Activated CD8-positive, alpha-beta T cell treated with anti-CD3 and anti-CD28 coated beads for 36 hours (primary cell): Measurements from ENCODE around the gene WDR49. TPM values are rescaled to one million over a fixed set of nuclear protein-coding genes. Genes with fewer than 3 reads are reported as not detected.

Source experiments
- ATAC-seq: fragments of 200-7000 bp; cut with Tn5 transposase; one replicate; pipeline ENCODE4 v1.10.0; 2021; ENCODE audit warnings: mild to moderate bottlenecking, moderate library complexity
- CTCF ChIA-PET: fragments of 350-600 bp; sonication (Branson Sonifier 250); formaldehyde crosslinking; loops from one replicate; lab custom pipeline; 2021; ENCODE audit warnings: antibody characterized with exemption; lab: Charles Lee
- POLR2A ChIA-PET: fragments of 350-600 bp; sonication (Branson Sonifier 250); formaldehyde crosslinking; loops from one replicate; lab custom pipeline; 2021; ENCODE audit warnings: antibody characterized with exemption; lab: Charles Lee
- DNase-seq: peaks from one replicate; pipeline ENCODE4 v3.0.0-alpha.2; 2020
- H3K27ac Mint-ChIP-seq: one replicate; pipeline ENCODE4 v1.8.0; 2021; ENCODE audit warnings: mild to moderate bottlenecking, mixed read lengths
- H3K27me3 Mint-ChIP-seq: one replicate; pipeline ENCODE4 v1.8.0; 2021; ENCODE audit warnings: mixed read lengths
- H3K36me3 Mint-ChIP-seq: one replicate; pipeline ENCODE4 v1.8.0; 2021; ENCODE audit warnings: low read depth, mixed read lengths
- H3K4me1 Mint-ChIP-seq: one replicate; pipeline ENCODE4 v1.8.0; 2021; ENCODE audit warnings: low read depth, mixed read lengths
- H3K4me3 Mint-ChIP-seq: one replicate; pipeline ENCODE4 v1.8.0; 2021; ENCODE audit warnings: mild to moderate bottlenecking, moderate library complexity, mixed read lengths
- H3K9me3 Mint-ChIP-seq: one replicate; pipeline ENCODE4 v1.8.0; 2021; ENCODE audit warnings: mixed read lengths
- CTCF ChIP-seq: fragments of 200-600 bp; IDR thresholded peaks from one replicate; pipeline ENCODE4 v1.8.0; 2022; ENCODE audit warnings: antibody characterized with exemption, mild to moderate bottlenecking
- intact Hi-C: fragments of 100-400 bp; cut with micrococcal nuclease; formaldehyde crosslinking; loops from one replicate; pipeline ENCODE4 v1.10.0; 2022
- total RNA-seq, 2 experiments: library from RNA; stranded (reverse); gene quantifications; one replicate each; pipeline ENCODE4 v1.2.3, GENCODE V29; 2021

Gene WDR49
- total RNA-seq, 2 experiments from 2014 or later = 0.29 to 0.36 TPM

DNA sequence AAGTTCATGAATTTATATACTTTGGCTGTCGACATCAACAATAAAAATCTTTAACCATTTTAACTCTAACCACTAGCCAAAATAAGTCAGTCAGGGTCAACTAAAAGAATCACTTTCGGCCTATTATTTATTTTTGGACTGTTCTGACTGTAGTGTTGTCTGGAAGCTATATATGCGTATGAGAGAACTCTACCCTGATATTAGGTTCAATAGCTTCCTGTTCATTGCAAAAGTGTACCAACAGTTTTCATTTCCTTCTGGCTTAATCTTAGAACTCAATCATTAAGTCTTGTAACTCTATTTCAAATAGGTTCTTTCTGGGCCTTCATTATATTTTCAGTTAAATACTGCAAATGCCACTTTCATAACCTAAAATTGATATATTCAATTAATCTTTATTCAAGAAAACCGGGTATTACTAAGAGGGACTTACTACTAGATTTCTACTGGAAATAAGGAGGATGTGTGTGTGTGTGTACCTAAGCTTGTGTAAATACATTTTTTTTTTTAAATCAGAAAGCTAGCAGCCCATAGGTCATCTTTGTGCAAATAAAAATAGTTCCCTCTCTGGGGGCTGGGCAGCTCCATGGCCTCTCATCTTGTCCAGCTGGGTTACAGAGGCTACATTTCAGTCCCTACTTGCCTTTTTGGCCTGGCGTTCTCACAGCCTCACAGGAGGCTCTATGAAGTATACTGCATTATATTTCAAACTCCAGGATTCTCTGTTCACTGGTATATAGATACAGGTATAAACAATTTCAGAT lies 185.7 kb downstream of the WDR49 start:
- DNase-seq = no peak
- Mint-ChIP-seq H3K27ac (no peak overlapping the region), H3K27me3 (no peaks in the 10 kb centered on the region), H3K9me3 (no peaks in the 10 kb centered on the region), H3K4me1 (no peaks in the 10 kb centered on the region), H3K36me3 (no peaks in the 10 kb centered on the region), H3K4me3 (no peak overlapping the region)
- ATAC-seq = no peak
- POLR2A ChIA-PET = no interaction called here
- CTCF ChIA-PET = interaction anchor here (0.6 kb wide), 1 partner anchor 19 kb away, joined by 3 read pairs; no protein-coding TSS in a partner anchor
- TF ChIP-seq CTCF = no peak
- intact Hi-C loops = no loop called here

DNA sequence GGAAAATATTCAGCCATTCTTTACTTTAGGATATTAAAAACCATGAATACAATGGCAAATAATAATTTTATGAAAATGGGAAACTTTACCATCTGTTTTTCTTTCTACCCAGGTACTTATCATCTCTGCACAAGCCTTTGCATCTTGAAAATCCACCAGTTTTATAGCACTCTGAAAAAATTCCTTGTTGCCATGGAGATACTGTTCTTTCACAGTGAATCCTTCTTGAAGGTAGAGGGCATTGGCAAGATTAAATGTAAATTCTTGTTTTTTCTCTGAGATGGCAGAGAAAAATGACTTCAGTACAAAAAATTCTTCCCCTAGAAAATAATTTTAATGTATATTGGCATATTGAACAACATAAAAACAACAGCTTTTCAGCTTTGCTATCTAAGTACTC lies 186.8 kb downstream of the WDR49 start:
- TF ChIP-seq CTCF = no peak
- no peaks in the 10 kb centered on the region for H3K9me3 Mint-ChIP-seq
- H3K4me3 Mint-ChIP-seq = no peak overlapping the region
- ATAC-seq = no peak
- no peaks in the 10 kb centered on the region for H3K27me3 Mint-ChIP-seq
- POLR2A ChIA-PET = no interaction called here
- no peak overlapping the region for H3K27ac Mint-ChIP-seq
- DNase-seq = no peak
- no peaks in the 10 kb centered on the region for H3K36me3 Mint-ChIP-seq
- intact Hi-C loops = no loop called here
- no peaks in the 10 kb centered on the region for H3K4me1 Mint-ChIP-seq
- CTCF ChIA-PET = no interaction called here

- no peaks in the 10 kb centered on the region for H3K27me3 Mint-ChIP-seq
- no peak for TF ChIP-seq CTCF
- H3K4me3 Mint-ChIP-seq = no peak overlapping the region
- ChIA-PET POLR2A (no interaction called here), CTCF (no interaction called here)
- ATAC-seq (no peak), DNase-seq (no peak)
- H3K27ac Mint-ChIP-seq = no peak overlapping the region
- no peaks in the 10 kb centered on the region for H3K4me1 Mint-ChIP-seq
- intact Hi-C loops = no loop called here
- H3K9me3 Mint-ChIP-seq = no peaks in the 10 kb centered on the region
- no peaks in the 10 kb centered on the region for H3K36me3 Mint-ChIP-seq
Measured at GRCh38 chr3:167456157-167456799, 197.5 kb downstream of the WDR49 start.

DNA sequence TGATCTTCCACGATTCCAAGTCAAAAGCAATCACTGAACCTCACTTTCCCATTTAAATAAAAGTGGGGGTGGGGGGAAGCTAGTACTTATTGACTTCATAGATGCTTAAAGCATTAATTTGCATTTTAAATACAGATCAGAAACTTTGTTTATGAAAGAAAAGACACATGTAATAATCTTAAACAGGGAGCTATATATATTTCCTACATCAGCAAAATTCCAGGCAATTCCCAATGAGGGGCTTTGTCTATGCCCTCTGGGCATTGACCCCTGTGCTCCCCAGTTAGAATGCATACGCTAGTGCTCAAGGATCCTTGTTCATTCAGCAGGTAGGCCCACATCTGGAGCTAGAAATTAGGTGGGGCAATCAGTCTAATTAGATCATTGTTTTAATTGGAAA lies 199.9 kb downstream of the WDR49 start:
- ATAC-seq (no peak), DNase-seq (no peak)
- CTCF ChIA-PET = no interaction called here

More for the DNA sequence above, 199.9 kb downstream of the WDR49 start:
- no peaks in the 10 kb centered on the region for H3K36me3 Mint-ChIP-seq
- POLR2A ChIA-PET = no interaction called here
- TF ChIP-seq CTCF = no peak
- H3K4me3 Mint-ChIP-seq = no peak overlapping the region
- H3K4me1 Mint-ChIP-seq = no peaks in the 10 kb centered on the region
- intact Hi-C loops = no loop called here
- no peaks in the 10 kb centered on the region for H3K27me3 Mint-ChIP-seq
- H3K9me3 Mint-ChIP-seq = no peaks in the 10 kb centered on the region
- H3K27ac Mint-ChIP-seq = no peak overlapping the region
